Spleen (tissue), 7 donors: ENCODE results near the gene UGCG.

Source experiments
- POLR2A ChIP-seq, 3 donors: fragments of 450-650 bp; IDR thresholded peaks; one replicate each; pipeline ENCODE4 v1.5.1; 2017; ENCODE audit warnings: antibody characterized with exemption in 3 of 3, mild to moderate bottlenecking in 1 of 3
- POLR2AphosphoS5 ChIP-seq, 3 donors: sonication (generic); formaldehyde crosslinking; IDR thresholded peaks; one replicate each; pipeline ENCODE4 v1.5.1; 2017; ENCODE audit warnings: antibody characterized with exemption in 3 of 3
- TF ChIP-seq, protein P1 (sequence below), 11 experiments: fragments of 200-600 bp in 7 of 11; fragments of 450-650 bp in 4 of 11; sonication (generic) in 4 of 11; IDR thresholded peaks in 8 of 11; conservative IDR thresholded peaks in 3 of 11; 1 replicate in 7 of 11; 2 replicates in 4 of 11; pipeline versions ENCODE4 v1.4.0 to v1.8.0; 2016 to 2021; ENCODE audit warnings: antibody characterized with exemption in 11 of 11, inconsistent platforms in 4 of 11, mild to moderate bottlenecking in 1 of 11
- donor health status: DM: no; HTN: no; CAD: no; lungs with moderate emphysema.
- donor health status: DM: no; HTN: no; CAD: no.
- donor health status: DM: no; HTN: no; CAD: no.

DNA sequence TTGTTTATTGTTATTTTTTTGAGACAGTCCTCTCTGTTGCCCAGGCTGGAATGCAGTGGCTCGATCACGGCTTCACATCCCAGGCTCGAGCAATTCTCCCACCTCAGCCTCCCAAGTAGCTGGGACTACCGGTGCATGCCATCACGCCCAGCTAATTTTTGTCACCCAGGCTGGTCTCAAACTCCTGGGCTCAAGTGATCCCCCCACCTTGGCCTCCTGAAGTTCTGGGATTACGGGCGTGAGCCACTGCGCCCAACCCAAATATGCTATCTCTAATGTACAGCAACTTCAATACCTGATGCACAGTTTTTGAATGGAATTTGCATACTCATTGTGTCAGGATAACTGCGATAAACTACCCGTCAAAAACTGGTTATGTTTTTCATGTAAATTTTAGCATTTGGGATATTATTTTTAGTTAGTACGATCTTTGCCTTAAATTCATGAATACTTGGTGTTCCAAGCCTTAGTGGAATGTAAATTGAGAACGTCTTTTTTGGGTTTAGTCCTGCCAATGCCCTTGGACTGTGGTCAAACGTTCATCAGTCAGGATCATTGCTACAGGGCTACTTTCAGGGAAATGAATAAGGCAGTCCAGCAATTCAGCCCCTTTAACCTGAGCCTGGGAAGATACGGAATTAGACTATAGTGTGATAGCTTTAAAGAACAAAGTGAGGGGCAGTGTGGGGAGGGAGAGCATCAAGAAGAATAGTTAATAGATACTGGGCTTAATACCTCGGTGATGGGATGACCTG, 4.4 kb downstream of the UGCG start:
- no peak for TF ChIP-seq POLR2A (IDR thresholded peaks at IDR 0.05)
- TF ChIP-seq, protein P1, sequence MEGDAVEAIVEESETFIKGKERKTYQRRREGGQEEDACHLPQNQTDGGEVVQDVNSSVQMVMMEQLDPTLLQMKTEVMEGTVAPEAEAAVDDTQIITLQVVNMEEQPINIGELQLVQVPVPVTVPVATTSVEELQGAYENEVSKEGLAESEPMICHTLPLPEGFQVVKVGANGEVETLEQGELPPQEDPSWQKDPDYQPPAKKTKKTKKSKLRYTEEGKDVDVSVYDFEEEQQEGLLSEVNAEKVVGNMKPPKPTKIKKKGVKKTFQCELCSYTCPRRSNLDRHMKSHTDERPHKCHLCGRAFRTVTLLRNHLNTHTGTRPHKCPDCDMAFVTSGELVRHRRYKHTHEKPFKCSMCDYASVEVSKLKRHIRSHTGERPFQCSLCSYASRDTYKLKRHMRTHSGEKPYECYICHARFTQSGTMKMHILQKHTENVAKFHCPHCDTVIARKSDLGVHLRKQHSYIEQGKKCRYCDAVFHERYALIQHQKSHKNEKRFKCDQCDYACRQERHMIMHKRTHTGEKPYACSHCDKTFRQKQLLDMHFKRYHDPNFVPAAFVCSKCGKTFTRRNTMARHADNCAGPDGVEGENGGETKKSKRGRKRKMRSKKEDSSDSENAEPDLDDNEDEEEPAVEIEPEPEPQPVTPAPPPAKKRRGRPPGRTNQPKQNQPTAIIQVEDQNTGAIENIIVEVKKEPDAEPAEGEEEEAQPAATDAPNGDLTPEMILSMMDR (IDR thresholded peaks at IDR 0.05 in 8 of 11, conservative IDR thresholded peaks at IDR 0.05 in 3 of 11), result no peak
- no peak for TF ChIP-seq POLR2AphosphoS5 (IDR thresholded peaks at IDR 0.05)
